HepG2 (cell line): ENCODE results near the gene PRKCD. TPM values are rescaled to one million over a fixed set of nuclear protein-coding genes. Genes with fewer than 3 reads are reported as not detected.

Experiments used
- CENPX ChIP-seq: sonication (generic); formaldehyde crosslinking; IDR thresholded peaks from 2 replicates; pipeline ENCODE4 v1.9.0; 2021; ENCODE audit warnings: mild to moderate bottlenecking, missing genetic modification reagents, moderate library complexity
- ISL2 ChIP-seq: sonication (generic); formaldehyde crosslinking; IDR thresholded peaks from 2 replicates; pipeline ENCODE4 v1.5.0; 2020; ENCODE audit warnings: missing genetic modification reagents
- KAT8 ChIP-seq: IDR thresholded peaks from 2 replicates; pipeline ENCODE4 v1.6.1; 2016; ENCODE audit warnings: missing genetic modification reagents, missing compliant biosample characterization
- MTA1 ChIP-seq: sonication (generic); formaldehyde crosslinking; IDR thresholded peaks from 2 replicates; pipeline ENCODE4 v1.4.0; 2020; ENCODE audit warnings: missing genetic modification reagents, mild to moderate bottlenecking, borderline replicate concordance
- POGK ChIP-seq: sonication (generic); formaldehyde crosslinking; conservative IDR thresholded peaks from 2 replicates; pipeline ENCODE4 v1.8.0; 2022; ENCODE audit warnings: mild to moderate bottlenecking, moderate library complexity, missing genetic modification reagents
- POGZ ChIP-seq: sonication (generic); formaldehyde crosslinking; IDR thresholded peaks from 2 replicates; pipeline ENCODE4 v1.4.0; 2020; ENCODE audit warnings: mild to moderate bottlenecking, missing genetic modification reagents
- SIX4 ChIP-seq: sonication (generic); formaldehyde crosslinking; IDR thresholded peaks from 2 replicates; pipeline ENCODE4 v1.4.0; 2020; ENCODE audit warnings: missing genetic modification reagents
- SP1 ChIP-seq, 2 experiments: fragments of 450-650 bp in 1 of 2; sonication (generic) in 1 of 2; formaldehyde crosslinking in 1 of 2; IDR thresholded peaks; 2 replicates each; pipeline versions ENCODE4 v1.4.0 to v1.6.1; 2016 to 2020; ENCODE audit warnings: missing genetic modification reagents in 1 of 2
- ZMYM3 ChIP-seq: sonication (generic); formaldehyde crosslinking; IDR thresholded peaks from 2 replicates; pipeline ENCODE4 v1.5.1; 2020; ENCODE audit warnings: mild to moderate bottlenecking, missing genetic modification reagents
- ZNF251 ChIP-seq: sonication (generic); formaldehyde crosslinking; IDR thresholded peaks from 2 replicates; pipeline ENCODE4 v1.9.0; 2021; ENCODE audit warnings: mild to moderate bottlenecking, missing genetic modification reagents
- ZNF891 ChIP-seq: sonication (generic); formaldehyde crosslinking; IDR thresholded peaks from 2 replicates; pipeline ENCODE4 v1.5.0; 2020; ENCODE audit warnings: mild to moderate bottlenecking, missing genetic modification reagents
- ZZZ3 ChIP-seq: sonication (generic); formaldehyde crosslinking; IDR thresholded peaks from 2 replicates; pipeline ENCODE4 v1.4.0; 2020; ENCODE audit warnings: missing genetic modification reagents, mild to moderate bottlenecking, borderline replicate concordance
- polyA plus RNA-seq, 8 experiments: library from polyadenylated mRNA; depleted of rRNA in 3 of 8; stranded (reverse) in 7 of 8; unstranded in 1 of 8; fragments of >200 nt; fragmentation: Illumina TruSeq in 4 of 8; extraction: Trizol in 4 of 8; gene quantifications; 2 replicates each; pipeline versions ENCODE4 v1.2.1 to v1.2.3, GENCODE V29; 2011 to 2016; ENCODE audit warnings: low read depth in 4 of 8, missing spikeins in 1 of 8, mixed read lengths in 1 of 8; ENCODE audit not compliant: insufficient read depth in 1 of 8
- total RNA-seq, 5 experiments: library from RNA; depleted of rRNA; stranded (reverse); fragments of >200 nt; fragmentation: Illumina TruSeq; extraction: Trizol; gene quantifications; 2 replicates each; pipeline ENCODE4 v1.2.3, GENCODE V29; 2016; ENCODE audit warnings: low read depth in 1 of 5

Gene PRKCD
- total and polyA plus RNA-seq, 2 of the 13 experiments (the other 11 are each of a cell fraction or from before 2014, with no cell fraction given) = 1.6 to 40.7 TPM

- TF ChIP-seq SP1 (IDR thresholded peaks at IDR 0.05) (no peak), SP1 (CRISPR knock-in tag; IDR thresholded peaks at IDR 0.05) (no peak), ZMYM3 (peak; percentile 38; the same call in 1 of the 2 replicates), POGK (CRISPR knock-in tag) (0 out of 2 replicates have a peak, but pooled peaks have one; percentile 54), ISL2 (0 out of 2 replicates have a peak, but pooled peaks have one; percentile 23), CENPX (CRISPR knock-in tag) (no peak), POGZ (CRISPR knock-in tag) (no peak; the same call in 1 of the 2 replicates), MTA1 (CRISPR knock-in tag) (no peak), ZNF891 (CRISPR knock-in tag) (no peak), SIX4 (CRISPR knock-in tag) (no peak), ZZZ3 (CRISPR knock-in tag) (no peak), ZNF251 (CRISPR knock-in tag) (no peak), KAT8 (0 out of 2 replicates have a peak, but pooled peaks have one; percentile 7)
These were observed 8.2 kb downstream of the PRKCD start (continued) for GRCh38 chr3:53169045-53169831.
